Lower leg skin (tissue), 3 donors: ENCODE results near the gene MPZL1.

Experiments used
- CTCF ChIP-seq, 3 donors: fragments of 450-650 bp; IDR thresholded peaks; one replicate each; pipeline ENCODE4 v1.5.1; 2016; ENCODE audit warnings: antibody characterized with exemption in 3 of 3, mild to moderate bottlenecking in 3 of 3, moderate library complexity in 2 of 3
- POLR2A ChIP-seq, 2 donors: fragments of 450-650 bp; IDR thresholded peaks; one replicate each; pipeline ENCODE4 v1.6.1; 2016 to 2017; ENCODE audit warnings: antibody characterized with exemption in 2 of 2, mild to moderate bottlenecking in 1 of 2, moderate library complexity in 1 of 2

DNA sequence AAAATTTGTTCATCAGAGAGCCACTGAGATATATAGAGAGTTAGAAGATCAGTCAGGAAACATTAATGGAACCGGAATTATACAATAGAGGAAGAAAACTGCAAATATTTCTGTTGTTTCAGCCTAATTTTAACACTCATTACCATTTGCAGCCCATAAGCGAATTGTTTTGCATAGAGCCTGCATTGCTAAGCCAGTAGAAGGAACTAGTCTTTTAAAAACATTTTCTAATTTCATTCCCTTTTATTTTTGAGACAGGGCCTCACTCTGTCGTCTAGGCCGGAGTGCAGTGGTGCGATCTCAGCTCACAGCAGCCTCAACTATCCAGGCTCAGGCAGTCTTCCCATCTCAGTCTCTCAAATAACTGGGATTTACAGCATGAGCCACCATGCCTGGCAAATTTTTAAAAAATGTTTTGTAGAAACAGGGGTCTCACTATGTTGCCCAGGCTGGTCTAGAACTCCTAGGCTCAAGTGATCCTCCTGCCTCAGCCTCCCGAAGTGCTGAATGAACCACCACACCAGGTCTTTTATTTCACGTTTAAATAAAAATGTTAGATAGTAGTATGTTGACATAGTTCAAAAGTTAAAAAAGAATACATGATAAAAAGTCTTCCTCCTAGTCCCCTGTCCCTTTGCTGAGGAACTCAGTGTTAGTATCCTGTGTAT, 25.3 kb downstream of the MPZL1 start:
- TF ChIP-seq CTCF (IDR thresholded peaks at IDR 0.05) (no peak), POLR2A (IDR thresholded peaks at IDR 0.05) (no peak)
